ENCODE measurements around the gene ADGRB3.

DNA sequence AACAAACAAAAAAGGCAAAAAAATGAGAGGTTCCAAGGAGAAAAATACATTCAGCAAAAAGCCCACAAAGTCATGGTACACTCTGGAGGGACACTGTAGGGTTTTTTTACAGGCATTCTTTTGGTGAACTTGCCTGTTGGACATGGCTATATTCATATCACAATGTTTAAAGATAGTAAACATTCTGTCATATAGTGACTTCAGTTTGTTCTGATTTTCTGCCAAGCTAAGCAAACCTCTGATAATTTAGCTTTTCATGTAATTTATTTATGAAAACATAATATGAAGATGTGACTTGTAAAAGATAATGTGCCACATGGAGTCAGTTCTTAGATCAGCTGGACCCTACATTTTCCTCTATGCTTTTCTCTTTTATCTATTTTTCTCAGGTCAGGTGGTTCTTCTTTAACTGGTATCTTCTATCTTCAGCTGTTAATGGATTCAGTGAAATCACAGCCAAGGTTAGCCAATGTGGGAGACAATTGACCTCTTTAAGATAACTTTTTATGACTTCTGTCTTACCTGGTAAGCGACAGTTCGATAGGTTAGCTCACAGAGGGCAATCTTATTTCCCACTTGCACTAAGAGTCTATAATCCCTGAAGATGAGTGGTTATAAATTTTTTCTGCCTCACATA, 87.9 kb downstream of the ADGRB3 start:
- TF ChIP-seq, protein P1, sequence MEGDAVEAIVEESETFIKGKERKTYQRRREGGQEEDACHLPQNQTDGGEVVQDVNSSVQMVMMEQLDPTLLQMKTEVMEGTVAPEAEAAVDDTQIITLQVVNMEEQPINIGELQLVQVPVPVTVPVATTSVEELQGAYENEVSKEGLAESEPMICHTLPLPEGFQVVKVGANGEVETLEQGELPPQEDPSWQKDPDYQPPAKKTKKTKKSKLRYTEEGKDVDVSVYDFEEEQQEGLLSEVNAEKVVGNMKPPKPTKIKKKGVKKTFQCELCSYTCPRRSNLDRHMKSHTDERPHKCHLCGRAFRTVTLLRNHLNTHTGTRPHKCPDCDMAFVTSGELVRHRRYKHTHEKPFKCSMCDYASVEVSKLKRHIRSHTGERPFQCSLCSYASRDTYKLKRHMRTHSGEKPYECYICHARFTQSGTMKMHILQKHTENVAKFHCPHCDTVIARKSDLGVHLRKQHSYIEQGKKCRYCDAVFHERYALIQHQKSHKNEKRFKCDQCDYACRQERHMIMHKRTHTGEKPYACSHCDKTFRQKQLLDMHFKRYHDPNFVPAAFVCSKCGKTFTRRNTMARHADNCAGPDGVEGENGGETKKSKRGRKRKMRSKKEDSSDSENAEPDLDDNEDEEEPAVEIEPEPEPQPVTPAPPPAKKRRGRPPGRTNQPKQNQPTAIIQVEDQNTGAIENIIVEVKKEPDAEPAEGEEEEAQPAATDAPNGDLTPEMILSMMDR (IDR thresholded peaks at IDR 0.05) = no peak
- no peak for TF ChIP-seq EZH2 (IDR thresholded peaks at IDR 0.05; ENCODE audit: borderline replicate concordance, insufficient read depth, low read depth, low read length, poor library complexity, severe bottlenecking)
